HCT116 (cell line): ENCODE results near the gene MPP7. TPM values are rescaled to one million over a fixed set of nuclear protein-coding genes. Genes with fewer than 3 reads are reported as not detected.
A peak's percentile ranks its signal among the peaks of the same experiment; 100 is the strongest.

Experiments
- ATAC-seq: fragments of 200-7000 bp; cut with Tn5 transposase; 2 replicates; pipeline ENCODE4 v1.9.1; 2020; ENCODE audit warnings: mild to moderate bottlenecking, moderate library complexity
- BruUV-seq: library from RNA; stranded (reverse); fragments of 400-500 nt; replicated peaks from 2 replicates; lab custom pipeline; 2021; lab: Mats Ljungman, UMichigan
- CTCF ChIA-PET: fragments of 300-600 bp; sonication (Branson Sonifier 250); formaldehyde crosslinking; loops from one replicate; lab custom pipeline; 2021; ENCODE audit warnings: antibody characterized with exemption; lab: Charles Lee
- POLR2A ChIA-PET: fragments of 300-600, 350-600 bp; sonication (Branson Sonifier 250); formaldehyde crosslinking; loops from one replicate; lab custom pipeline; 2021; ENCODE audit warnings: antibody characterized with exemption; lab: Charles Lee
- RAD21 ChIA-PET, 2 experiments: fragments of 300-600 bp; sonication (Branson Sonifier 250); formaldehyde crosslinking; loops; one replicate each; lab custom pipeline; 2023; ENCODE audit warnings: low total read pairs in 2 of 2; ENCODE audit not compliant: uncharacterized antibody in 2 of 2, unreplicated experiment in 2 of 2, low non-redundant PET in 1 of 2; lab: Charles Lee
- DNase-seq: peaks from one replicate; pipeline ENCODE4 v3.0.0-alpha.2; 2010; ENCODE audit warnings: low read depth, low spot score
- H2AFZ ChIP-seq: fragments of 200-600 bp; shearing (Covaris generic), sonication (generic); 2 replicates; pipeline ENCODE4 v1.6.1; 2017; ENCODE audit warnings: low read depth, mixed run types, mixed read lengths, antibody characterized with exemption, low read length; ENCODE audit not compliant: poor library complexity, severe bottlenecking
- H3K27ac ChIP-seq: 2 replicates; pipeline ENCODE4 v1.5.1; 2012; ENCODE audit warnings: low read depth, low read length
- H3K27me3 ChIP-seq: fragments of 200-600 bp; sonication (generic); 2 replicates; pipeline ENCODE4 v1.6.1; 2016; ENCODE audit warnings: mixed run types, low read length, mixed read lengths; ENCODE audit not compliant: insufficient read depth
- H3K36me3 ChIP-seq, 2 experiments: fragments of 200-500 bp in 1 of 2; fragments of 200-600 bp in 1 of 2; sonication (Bioruptor generic) in 1 of 2; sonication (generic) in 1 of 2; 2 replicates each; pipeline versions ENCODE4 v1.5.1 to v1.6.1; 2014 to 2016; ENCODE audit warnings: low read length in 2 of 2, inconsistent platforms in 1 of 2, mixed read lengths in 1 of 2, mixed run types in 1 of 2; ENCODE audit not compliant: insufficient read depth in 2 of 2, control insufficient read depth in 1 of 2
- H3K4me1 ChIP-seq, 2 experiments: fragments of 200-600 bp in 1 of 2; sonication (generic) in 1 of 2; 2 replicates each; pipeline versions ENCODE4 v1.5.1 to v1.6.1; 2012 to 2017; ENCODE audit warnings: low read length in 2 of 2, inconsistent platforms in 1 of 2, mild to moderate bottlenecking in 1 of 2, mixed read lengths in 1 of 2, mixed run types in 1 of 2, moderate library complexity in 1 of 2; ENCODE audit not compliant: insufficient read depth in 2 of 2, control insufficient read depth in 1 of 2
- H3K4me2 ChIP-seq: fragments of 200-600 bp; sonication (generic); 2 replicates; pipeline ENCODE4 v1.6.1; 2017; ENCODE audit warnings: mixed run types, low read length, mixed read lengths
- H3K4me3 ChIP-seq, 2 experiments: fragments of 200-600 bp in 1 of 2; sonication (generic) in 1 of 2; replicated peaks in 1 of 2; 2 replicates each; pipeline ENCODE4 v1.5.1; 2011 to 2016; ENCODE audit warnings: low read length in 2 of 2, control low read depth in 1 of 2, low read depth in 1 of 2, mild to moderate bottlenecking in 1 of 2, mixed read lengths in 1 of 2, mixed run types in 1 of 2
- H3K79me2 ChIP-seq: fragments of 200-600 bp; sonication (generic); 2 replicates; pipeline ENCODE4 v1.6.1; 2017; ENCODE audit warnings: mild to moderate bottlenecking, mixed run types, low read length, moderate library complexity, mixed read lengths; ENCODE audit not compliant: insufficient read depth
- H3K9ac ChIP-seq: fragments of 200-600 bp; sonication (generic); 2 replicates; pipeline ENCODE4 v1.6.1; 2016; ENCODE audit warnings: low read length, mixed read lengths
- H3K9me2 ChIP-seq: fragments of 200-600 bp; sonication (generic), shearing (Covaris generic); 2 replicates; pipeline ENCODE4 v1.6.1; 2017; ENCODE audit warnings: mixed run types, mild to moderate bottlenecking, moderate library complexity; ENCODE audit not compliant: insufficient read depth
- H3K9me3 ChIP-seq, 2 experiments: fragments of 200-500 bp in 1 of 2; fragments of 200-600 bp in 1 of 2; sonication (Bioruptor generic) in 1 of 2; sonication (generic) in 1 of 2; 2 replicates each; pipeline ENCODE4 v1.6.1; 2014 to 2017; ENCODE audit warnings: low read length in 2 of 2, mixed read lengths in 2 of 2, inconsistent platforms in 1 of 2, low read depth in 1 of 2, mild to moderate bottlenecking in 1 of 2, mixed run types in 1 of 2, moderate library complexity in 1 of 2; ENCODE audit not compliant: control insufficient read depth in 1 of 2, insufficient read depth in 1 of 2
- H4K20me1 ChIP-seq: fragments of 200-600 bp; sonication (generic), shearing (Covaris generic); 2 replicates; pipeline ENCODE4 v1.6.1; 2017; ENCODE audit warnings: mixed run types, mild to moderate bottlenecking, moderate library complexity; ENCODE audit not compliant: insufficient read depth
- CEBPB ChIP-seq: IDR thresholded peaks from 2 replicates; pipeline ENCODE4 v1.6.1; 2012; ENCODE audit warnings: low read depth
- EZH2 ChIP-seq: fragments of 200-600 bp; sonication (generic); IDR thresholded peaks from 2 replicates; pipeline ENCODE4 v1.6.1; 2017; ENCODE audit warnings: antibody characterized with exemption, mixed run types
- JUND ChIP-seq: IDR thresholded peaks from 2 replicates; pipeline ENCODE4 v1.6.1; 2012
- MAX ChIP-seq: IDR thresholded peaks from 2 replicates; pipeline ENCODE4 v1.6.1; 2012
- intact Hi-C: fragments of 100-400 bp; cut with micrococcal nuclease; formaldehyde crosslinking; loops from 2 replicates; pipeline ENCODE4 v1.10.0; 2022
- total RNA-seq: library from RNA; stranded (reverse); gene quantifications from one replicate; pipeline ENCODE4 v1.2.1, GENCODE V29; 2021; ENCODE audit not compliant: unreplicated experiment

MPP7 gene
- total RNA-seq, 1 experiment from 2014 or later, result 64.5 TPM

- POLR2A ChIA-PET, result interaction anchor here (1.2 to 2.5 kb wide), 2 partner anchors 9 to 24 kb away, joined by 3 to 9 read pairs; partner anchors contain the start of gene MPP7
- DNase-seq (no peak), ATAC-seq (peak; percentile 53)
- H3K4me1 ChIP-seq, result peaks cover 41 to 44% of the 10 kb centered on the region in 2 experiments
- BruUV-seq, result no TSS peak
- H3K9me2 ChIP-seq, result no peaks in the 10 kb centered on the region
- intact Hi-C loops, result no loop called here
- TF ChIP-seq MAX, result peak; percentile 13; the same call in 1 of the 2 replicates
- no peak for TF ChIP-seq EZH2
- H3K4me2 ChIP-seq, result peak overlapping the region; percentile 62
- RAD21 ChIA-PET, result interaction anchor here in 1 of 2 experiments (0.7 kb wide), 1 partner anchor 24 kb away, joined by 3 read pairs; the partner anchor contains the start of gene MPP7
- CTCF ChIA-PET, result no interaction called here
- H3K9me3 ChIP-seq, result no peaks in the 10 kb centered on the region
- H3K27ac ChIP-seq, result peak overlapping the region; percentile 49; the same call in 1 of the 2 replicates
- peak overlapping the region; percentile 91 for H2AFZ ChIP-seq
- no peak overlapping the region for H3K4me3 ChIP-seq
- no peaks in the 10 kb centered on the region for H4K20me1 ChIP-seq
- H3K27me3 ChIP-seq, result no peaks in the 10 kb centered on the region
- H3K79me2 ChIP-seq, result no peaks in the 10 kb centered on the region
- no peak overlapping the region for H3K9ac ChIP-seq
- H3K36me3 ChIP-seq, result no peaks in the 10 kb centered on the region
Measured at GRCh38 chr10:28326516-28327490, 23.9 kb upstream of the MPP7 start.

GRCh38 chr10:28320799-28321198, 17.9 kb upstream of the MPP7 start:
- DNase-seq (no peak), ATAC-seq (no peak)
- Histone ChIP-seq H2AFZ (no peak overlapping the region), H3K4me1 (peaks cover 24 to 29% of the 10 kb centered on the region in 2 experiments), H3K36me3 (no peaks in the 10 kb centered on the region), H3K27me3 (no peaks in the 10 kb centered on the region), H3K4me3 (no peak overlapping the region), H3K4me2 (no peak overlapping the region), H3K79me2 (no peaks in the 10 kb centered on the region), H3K9ac (no peak overlapping the region), H4K20me1 (no peaks in the 10 kb centered on the region), H3K9me2 (no peaks in the 10 kb centered on the region), H3K9me3 (no peaks in the 10 kb centered on the region), H3K27ac (no peak overlapping the region)
- ChIA-PET CTCF (interaction anchor here (2.1 kb wide), 1 partner anchor 18 kb away, joined by 7 read pairs; the partner anchor contains the start of gene MPP7), POLR2A (interaction anchor here (3.1 kb wide), 1 partner anchor 18 kb away, joined by 12 read pairs; the partner anchor contains the start of gene MPP7), RAD21 (no interaction called here)
- no TSS peak for BruUV-seq
- TF ChIP-seq CEBPB (no peak), JUND (no peak)
- intact Hi-C loops, result no loop called here
